ENCODE results near the gene CNIH2.
A peak's percentile ranks its signal among the peaks of the same experiment; 100 is the strongest.

CNIH2 gene

GRCh38 chr11:66285250-66285947, 7.4 kb downstream of the CNIH2 start:
- H4K20me1 ChIP-seq (ENCODE audit: insufficient read depth): no peaks in the 10 kb centered on the region
- H3K4me1 ChIP-seq (ENCODE audit: low read depth, poor library complexity, severe bottlenecking): peaks cover 30% of the 10 kb centered on the region
- no peak overlapping the region for H3K9ac ChIP-seq
- H2AFZ ChIP-seq (ENCODE audit: low read depth): no peak overlapping the region
- TF ChIP-seq CTCF (conservative IDR thresholded peaks at IDR 0.05; ENCODE audit: low read depth, low read length): no peak
- H3K4me2 ChIP-seq: no peak overlapping the region
- H3K27ac ChIP-seq: no peak overlapping the region
- no peaks in the 10 kb centered on the region for H3K27me3 ChIP-seq (ENCODE audit: insufficient read depth, low read depth)
- H3K36me3 ChIP-seq (ENCODE audit: insufficient read depth): no peaks in the 10 kb centered on the region
- peaks cover 8% of the 10 kb centered on the region; the same call in 1 of the 2 replicates for H3K79me2 ChIP-seq (ENCODE audit: insufficient read depth, low read depth)
- no peak overlapping the region for H3K4me3 ChIP-seq (IDR thresholded peaks at IDR 0.05; ENCODE audit: insufficient read depth, low read depth, low read length)

- Histone ChIP-seq H3K27ac (no peak overlapping the region), H4K20me1 (ENCODE audit: insufficient read depth) (no peaks in the 10 kb centered on the region), H3K4me2 (no peak overlapping the region), H3K27me3 (ENCODE audit: insufficient read depth, low read depth) (no peaks in the 10 kb centered on the region), H3K36me3 (ENCODE audit: insufficient read depth) (no peaks in the 10 kb centered on the region), H3K4me1 (ENCODE audit: low read depth, poor library complexity, severe bottlenecking) (peaks cover 29% of the 10 kb centered on the region), H2AFZ (ENCODE audit: low read depth) (no peak overlapping the region), H3K4me3 (IDR thresholded peaks at IDR 0.05; ENCODE audit: insufficient read depth, low read depth, low read length) (no peak overlapping the region), H3K79me2 (ENCODE audit: insufficient read depth, low read depth) (peaks cover 8% of the 10 kb centered on the region; the same call in 1 of the 2 replicates), H3K9ac (no peak overlapping the region)
- TF ChIP-seq CTCF (conservative IDR thresholded peaks at IDR 0.05; ENCODE audit: low read depth, low read length): no peak
Observed at GRCh38 chr11:66286699-66287098, 8.7 kb downstream of the CNIH2 start.

GRCh38 chr11:66287211-66287888, 9.4 kb downstream of the CNIH2 start:
- peak overlapping the region; percentile 82; the same call in 1 of the 2 replicates for H3K4me2 ChIP-seq
- H3K4me1 ChIP-seq (ENCODE audit: low read depth, poor library complexity, severe bottlenecking): peaks cover 23% of the 10 kb centered on the region
- no peaks in the 10 kb centered on the region for H4K20me1 ChIP-seq (ENCODE audit: insufficient read depth)
- H3K9ac ChIP-seq: no peak overlapping the region
- no peaks in the 10 kb centered on the region for H3K36me3 ChIP-seq (ENCODE audit: insufficient read depth)
- no peak for TF ChIP-seq CTCF (conservative IDR thresholded peaks at IDR 0.05; ENCODE audit: low read depth, low read length)
- H3K27me3 ChIP-seq (ENCODE audit: insufficient read depth, low read depth): no peaks in the 10 kb centered on the region
- H3K27ac ChIP-seq: no peak overlapping the region
- H3K79me2 ChIP-seq (ENCODE audit: insufficient read depth, low read depth): peaks cover 8% of the 10 kb centered on the region; the same call in 1 of the 2 replicates
- H2AFZ ChIP-seq (ENCODE audit: low read depth): no peak overlapping the region
- no peak overlapping the region for H3K4me3 ChIP-seq (IDR thresholded peaks at IDR 0.05; ENCODE audit: insufficient read depth, low read depth, low read length)

GRCh38 chr11:66287889-66288670, 10.1 kb downstream of the CNIH2 start:
- Histone ChIP-seq H3K27ac (peak overlapping the region; percentile 64), H3K4me2 (peak overlapping the region; percentile 82), H3K27me3 (ENCODE audit: insufficient read depth, low read depth) (peaks cover 4% of the 10 kb centered on the region; the same call in 1 of the 2 replicates), H3K9ac (peak overlapping the region; percentile 88), H2AFZ (ENCODE audit: low read depth) (peak overlapping the region; percentile 55), H4K20me1 (ENCODE audit: insufficient read depth) (no peaks in the 10 kb centered on the region), H3K36me3 (ENCODE audit: insufficient read depth) (no peaks in the 10 kb centered on the region), H3K4me3 (IDR thresholded peaks at IDR 0.05; ENCODE audit: insufficient read depth, low read depth, low read length) (no peak overlapping the region), H3K4me1 (ENCODE audit: low read depth, poor library complexity, severe bottlenecking) (peaks cover 17% of the 10 kb centered on the region), H3K79me2 (ENCODE audit: insufficient read depth, low read depth) (peaks cover 8% of the 10 kb centered on the region; the same call in 1 of the 2 replicates)
- TF ChIP-seq CTCF (conservative IDR thresholded peaks at IDR 0.05; ENCODE audit: low read depth, low read length): no peak

All from KMS-11 (cell line).